CD4-positive, alpha-beta T cell treated with Interleukin-17A for 4 hours (primary cell): ENCODE data around the gene IQCE.
"Not testable (repeated sequence)": the region's sequence is repeated elsewhere in the genome, so short reads cannot be mapped to it uniquely, and the experiment has no call there.

Experiments
- DNase-seq: peaks from one replicate; pipeline ENCODE4 v3.0.0-alpha.2; 2020; ENCODE audit warnings: mixed read lengths

The IQCE gene

DNA sequence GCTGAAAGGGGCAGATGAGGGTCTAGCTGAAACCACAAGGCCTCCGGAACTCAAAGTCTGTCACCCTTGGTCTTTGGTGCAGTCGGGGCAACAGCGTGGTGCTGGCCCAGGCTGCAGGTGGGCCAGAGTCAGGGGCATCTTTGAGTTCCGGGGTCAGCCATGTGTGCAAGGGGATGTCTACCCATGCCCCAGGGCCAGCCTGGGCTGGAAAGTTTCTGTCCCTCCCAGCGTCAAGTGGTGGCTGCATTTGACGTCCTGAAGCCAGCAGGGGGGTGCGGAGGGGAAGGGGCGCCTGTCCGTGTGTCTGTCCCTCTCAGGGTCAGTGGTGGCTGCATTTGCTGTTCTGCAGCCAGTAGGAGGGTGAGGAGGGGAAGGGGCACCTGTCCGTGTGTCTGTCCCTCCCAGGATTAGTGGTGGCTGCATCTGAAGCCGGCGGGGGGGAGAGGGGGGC lies 4.1 kb upstream of the IQCE start:
- DNase-seq = no peak

DNA sequence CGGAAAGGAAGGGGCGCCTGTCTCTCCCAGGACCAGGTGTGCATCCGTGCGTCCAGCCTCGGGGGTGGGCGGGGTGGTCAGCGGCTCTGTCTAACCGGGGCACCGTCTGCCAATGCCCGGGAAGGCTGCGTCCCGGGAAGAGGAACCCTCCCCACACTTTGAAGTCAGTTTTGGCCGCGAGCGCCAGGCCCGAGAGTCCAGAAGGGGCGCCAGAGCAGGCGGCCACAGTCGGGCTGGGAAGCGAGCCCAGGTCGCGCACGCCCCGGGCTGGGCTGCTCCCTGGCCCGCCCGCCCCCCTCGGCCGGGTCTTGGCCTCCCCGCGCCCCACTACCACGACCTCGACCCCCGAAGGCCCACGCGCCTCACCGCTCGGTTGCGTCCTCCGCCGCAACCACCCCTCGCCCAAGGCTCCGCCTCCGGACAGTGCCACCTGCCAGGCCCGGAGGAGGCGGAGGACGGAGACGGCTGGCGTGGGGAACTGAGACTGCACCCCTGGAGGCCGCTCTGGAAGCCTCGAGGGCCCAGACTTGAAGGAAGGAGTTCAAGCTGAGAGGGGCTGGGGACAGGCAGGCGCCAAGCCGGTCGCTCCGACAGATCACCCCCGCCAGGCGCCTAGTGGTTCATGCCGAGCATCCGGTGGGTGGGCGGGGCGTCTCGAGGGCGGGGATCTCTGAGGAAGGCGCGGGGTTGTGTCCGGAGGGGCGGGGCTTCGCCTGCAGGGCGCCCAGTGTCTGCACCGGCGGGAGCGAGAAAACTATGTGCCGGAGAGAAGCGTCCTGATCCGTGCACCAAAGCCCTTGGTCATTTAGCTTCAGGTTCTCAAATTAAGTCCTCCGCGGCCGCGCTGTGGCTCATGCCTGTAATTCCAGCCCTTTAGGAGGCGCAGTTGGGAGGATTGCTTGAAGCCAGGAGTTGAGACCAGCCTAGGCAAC lies 3.4 kb upstream of the IQCE start, which contains the start of gene BRAT1:
TSS of gene BRAT1 (minus strand) at position 404 of the 932 bp plus-strand sequence. CDS start 1,093 bp downstream, outside the sequence.
- peak; percentile 99 for DNase-seq

DNA sequence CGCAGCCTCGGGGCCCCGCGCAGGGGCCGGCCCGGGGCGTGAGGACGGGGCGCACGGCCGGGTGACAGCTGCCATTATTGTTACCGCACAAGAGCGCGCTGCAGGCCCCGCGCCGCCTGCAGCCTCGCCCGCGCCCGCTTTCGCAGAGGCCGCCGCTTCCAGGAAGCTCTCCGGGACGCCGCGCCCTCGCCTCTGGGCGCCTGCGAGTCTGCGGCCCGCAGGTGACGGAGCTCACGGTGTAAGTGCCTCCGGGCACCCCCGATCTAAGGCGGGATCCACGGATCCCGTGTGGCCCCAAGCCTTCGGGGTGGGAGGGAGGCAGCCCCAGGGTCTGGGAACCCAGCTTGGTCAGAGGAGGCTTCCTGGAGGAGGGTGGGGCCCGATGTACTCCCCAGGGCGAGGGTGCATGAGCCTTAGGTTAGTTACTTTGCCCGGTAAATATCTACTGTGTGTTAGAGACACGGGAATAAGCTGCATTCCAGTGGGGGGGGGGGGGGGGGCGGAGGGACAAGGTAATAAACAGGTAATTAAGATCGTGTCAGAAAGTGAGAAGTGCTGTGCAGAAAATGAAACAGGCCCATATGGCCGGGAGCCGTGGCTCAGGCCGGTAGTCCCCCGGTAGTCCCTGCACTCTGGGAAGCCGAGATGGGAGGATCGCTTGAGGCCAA lies 638 bp downstream of the IQCE start:
- peak; percentile 51 for DNase-seq

DNA sequence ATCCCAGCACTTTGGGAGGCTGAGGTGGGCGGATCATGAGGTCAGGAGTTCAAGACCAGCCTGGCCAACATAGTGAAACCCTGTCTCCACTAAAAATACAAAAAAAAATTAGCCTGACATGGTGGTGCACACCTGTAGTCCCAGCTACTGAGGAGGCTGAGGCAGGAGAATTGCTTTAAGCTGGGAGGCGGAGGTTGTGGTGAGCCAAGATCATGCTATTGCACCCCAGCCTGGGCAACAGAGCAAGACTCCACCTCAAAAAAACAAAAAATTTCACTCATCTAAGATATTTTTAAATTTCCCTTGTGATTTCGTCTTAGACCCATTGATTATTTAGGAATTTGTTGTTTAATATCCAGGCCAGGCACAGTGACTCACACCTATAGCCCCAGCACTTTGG lies 5.2 kb downstream of the IQCE start:
- not testable (repeated sequence) for DNase-seq

DNA sequence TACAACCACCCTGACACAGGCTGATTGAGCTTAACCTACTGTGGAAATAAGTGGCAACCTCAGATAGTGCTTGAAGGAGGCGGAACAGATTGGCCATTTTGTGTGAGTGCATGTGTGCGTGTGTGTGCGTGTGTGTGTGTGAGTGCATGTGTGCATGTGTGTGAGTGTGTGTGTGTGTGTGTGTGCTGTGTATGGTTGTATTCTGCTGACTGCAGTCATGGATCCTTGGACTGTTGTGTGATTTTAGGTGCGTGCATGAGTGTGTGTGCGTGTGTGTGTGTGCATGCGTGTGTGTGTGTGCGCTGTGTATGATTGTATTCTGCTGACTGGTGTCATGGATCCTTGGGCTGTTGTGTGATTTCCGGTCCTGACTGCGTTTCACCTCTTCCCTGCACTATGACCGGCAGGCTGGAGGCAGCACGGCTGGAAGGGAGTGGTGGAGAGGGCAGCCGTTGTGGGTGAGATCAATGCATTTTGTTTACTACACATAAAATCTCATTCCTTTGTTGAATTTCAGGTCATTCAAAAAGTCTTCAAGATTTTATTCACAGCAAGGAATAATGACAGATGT lies 6.3 kb downstream of the IQCE start:
- no peak for DNase-seq

DNA sequence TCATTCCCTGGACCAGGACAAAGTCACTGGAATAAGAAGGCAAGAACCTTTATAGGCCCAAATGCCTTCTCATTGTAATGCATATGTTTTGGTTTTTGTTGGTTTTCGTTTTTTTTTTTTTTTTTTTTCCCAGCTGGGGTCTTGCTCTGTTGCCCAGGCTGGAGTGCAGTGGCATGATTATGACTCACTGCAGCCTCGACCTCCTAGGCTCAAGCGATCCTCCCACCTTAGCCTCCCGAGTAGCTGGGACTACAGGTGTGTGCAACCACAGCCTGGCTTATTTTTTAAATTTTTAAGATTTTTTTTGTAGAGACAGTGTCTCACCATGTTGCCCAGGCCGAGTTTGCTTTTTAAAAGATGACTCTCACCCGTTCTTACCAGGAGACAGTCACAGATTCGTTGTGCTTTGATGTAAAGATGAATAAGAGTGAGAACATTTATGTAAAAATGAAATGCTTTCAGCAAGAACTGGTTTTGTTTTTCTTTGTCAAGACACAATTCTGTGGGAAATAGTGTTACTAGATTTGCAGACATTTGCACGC lies 7.6 kb downstream of the IQCE start:
- no peak for DNase-seq

DNA sequence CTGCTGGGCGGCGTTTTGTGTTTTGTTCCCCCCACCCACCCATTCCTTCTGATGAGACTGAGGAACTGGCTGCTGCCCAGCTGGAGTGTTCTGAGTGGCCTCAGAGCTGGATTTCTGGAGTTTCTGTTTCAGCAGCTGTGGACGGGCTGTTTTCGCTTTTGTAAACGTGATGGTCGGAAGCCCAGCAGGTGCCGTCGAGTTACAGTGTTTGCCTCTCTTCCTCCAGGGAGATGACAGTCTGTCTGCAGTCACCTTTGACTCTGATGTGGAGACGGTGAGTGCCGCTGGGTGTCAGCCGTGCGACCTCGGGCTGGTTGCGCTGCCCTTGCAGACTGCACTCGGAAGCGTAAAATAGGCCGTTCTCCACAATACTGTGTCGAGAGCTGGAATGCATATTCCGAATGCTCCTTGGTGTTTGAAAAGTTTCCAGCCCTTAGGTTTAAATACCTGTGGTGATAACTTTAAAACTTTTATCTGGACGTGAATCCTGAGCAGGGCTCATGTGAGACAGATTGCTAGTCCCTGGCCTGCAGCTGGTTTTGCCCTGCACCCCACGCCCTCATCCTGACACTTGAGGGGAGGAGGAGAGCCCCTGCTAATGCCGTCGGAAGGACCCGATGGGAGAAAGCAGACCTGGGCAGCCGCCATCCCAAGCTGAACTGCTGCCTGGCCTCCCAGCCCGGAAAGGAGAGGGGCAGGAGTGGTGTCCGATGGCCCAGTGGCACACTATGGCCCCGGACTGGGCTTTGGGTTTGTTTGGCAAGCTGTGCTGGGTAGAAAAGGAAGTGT lies 8.3 kb downstream of the IQCE start:
- DNase-seq = peak; percentile 39

DNA sequence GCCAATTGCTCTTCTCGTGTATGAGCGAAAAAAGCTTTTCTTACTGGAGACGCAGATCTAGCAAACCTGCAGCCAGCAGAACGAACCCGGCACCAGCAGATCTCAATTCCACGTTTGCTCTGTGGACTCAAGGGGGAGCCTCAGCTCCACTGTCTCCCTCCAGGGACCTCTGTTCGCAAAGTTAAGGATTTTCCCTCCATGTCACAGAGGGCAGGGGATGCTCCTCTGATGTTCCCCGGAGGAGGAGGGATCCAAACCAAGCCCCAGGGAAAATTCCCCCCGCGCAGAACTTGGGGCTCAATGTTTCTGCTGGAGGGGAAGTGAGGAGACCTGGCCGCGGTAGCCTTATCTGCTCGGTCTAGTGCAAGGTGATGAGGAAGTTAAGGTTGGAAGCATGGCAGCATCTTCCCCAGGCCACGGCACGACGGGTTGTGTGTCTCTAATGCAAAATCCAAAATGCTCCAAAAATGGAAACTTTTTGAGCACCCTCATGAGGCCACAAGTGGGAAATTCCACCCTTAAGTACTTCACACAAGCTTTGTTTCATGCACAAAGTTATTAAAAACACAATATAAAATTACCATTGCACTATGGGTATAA lies 9.0 kb downstream of the IQCE start:
- peak; percentile 17 for DNase-seq

DNA sequence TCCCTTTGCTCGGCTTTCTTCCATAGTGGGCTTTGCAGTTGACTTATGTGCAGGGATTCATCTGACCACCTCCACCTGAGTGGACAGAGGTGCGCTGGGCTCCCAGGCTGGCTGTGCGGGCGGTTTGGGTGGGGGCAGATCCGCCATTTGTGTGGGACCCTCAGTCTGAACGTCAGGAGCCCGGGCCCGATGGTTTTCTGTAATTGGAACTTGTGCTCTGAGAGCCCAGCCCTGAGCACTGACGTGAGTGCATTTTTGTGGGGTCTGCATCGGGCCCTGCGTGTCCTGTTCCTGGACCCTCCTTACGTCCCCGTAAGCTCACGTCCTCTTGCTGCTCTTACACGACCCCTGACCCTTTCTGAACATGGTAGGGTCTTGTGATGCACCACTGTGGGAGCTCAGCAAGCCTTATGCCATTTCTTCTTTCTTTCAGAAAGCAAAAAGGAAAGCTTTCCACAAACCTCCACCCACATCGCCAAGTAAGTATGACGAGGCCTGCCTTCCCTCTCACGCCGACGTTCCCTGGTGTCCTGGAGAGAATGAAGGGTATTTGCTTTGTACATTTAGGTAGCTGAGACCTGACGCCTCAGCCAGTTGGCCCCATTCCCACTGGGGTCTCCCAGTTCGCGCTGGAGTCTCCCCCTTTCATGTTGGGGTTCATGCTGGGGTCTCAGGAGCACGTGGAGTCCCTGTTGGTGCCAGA lies 9.9 kb downstream of the IQCE start:
- no peak for DNase-seq

DNA sequence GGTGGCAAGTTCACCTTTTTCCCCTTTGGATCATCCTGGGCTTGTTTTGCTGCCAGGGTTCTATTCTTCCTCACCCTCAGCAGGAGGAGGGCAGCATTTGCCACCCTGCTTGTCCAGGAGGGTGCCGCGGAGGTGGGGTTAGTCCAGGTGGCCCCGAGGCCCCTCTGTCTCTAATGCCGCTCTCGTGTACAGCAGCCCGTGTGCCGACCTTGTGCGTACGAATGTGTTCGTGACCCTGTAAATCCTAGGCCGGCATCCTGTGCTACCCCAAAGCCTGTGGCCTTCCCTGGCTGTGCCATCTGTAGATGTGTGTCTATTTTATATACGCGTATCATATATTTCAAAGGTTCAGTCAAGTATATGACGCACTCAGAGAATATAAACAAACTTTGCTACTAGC lies 10.6 kb downstream of the IQCE start:
- DNase-seq = no peak

DNA sequence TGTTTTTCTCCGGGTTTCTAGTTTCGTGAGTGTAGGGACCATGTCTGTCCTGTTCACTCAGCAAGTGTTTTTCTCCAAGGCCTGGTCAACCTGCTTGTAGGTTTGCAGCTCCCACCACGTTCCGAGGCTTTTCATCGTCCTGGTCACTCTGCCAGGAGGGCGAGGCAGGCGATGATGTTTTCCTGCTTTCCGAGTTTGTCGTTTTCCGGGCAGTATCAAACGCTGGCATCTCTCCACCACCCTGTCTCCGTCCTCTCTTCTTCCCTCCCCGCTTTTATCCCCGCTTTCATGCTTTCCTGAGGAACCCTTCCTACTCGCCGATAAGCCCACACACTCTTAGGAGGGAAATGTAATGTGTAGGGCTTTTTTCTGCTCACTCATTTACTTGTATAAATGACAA lies 11.2 kb downstream of the IQCE start:
- no peak for DNase-seq

DNA sequence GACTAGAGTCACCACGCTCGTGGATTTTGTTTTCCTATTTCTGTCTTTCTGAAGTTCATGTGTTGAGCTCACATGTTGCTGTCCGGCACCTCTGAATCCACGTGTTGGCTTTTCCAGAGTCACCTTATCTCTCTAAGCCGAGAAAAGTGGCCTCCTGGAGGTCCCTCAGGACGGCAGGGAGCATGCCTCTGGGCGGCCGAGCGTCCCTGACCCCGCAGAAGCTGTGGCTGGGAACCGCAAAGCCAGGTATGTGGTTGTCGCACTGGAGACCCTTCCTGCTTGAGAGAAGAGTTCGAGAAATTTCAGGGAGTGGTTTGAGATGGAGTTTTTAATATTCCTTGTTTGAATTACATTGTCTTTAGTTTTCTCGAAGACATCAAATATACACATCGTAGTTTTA lies 12.6 kb downstream of the IQCE start:
- no peak for DNase-seq

DNA sequence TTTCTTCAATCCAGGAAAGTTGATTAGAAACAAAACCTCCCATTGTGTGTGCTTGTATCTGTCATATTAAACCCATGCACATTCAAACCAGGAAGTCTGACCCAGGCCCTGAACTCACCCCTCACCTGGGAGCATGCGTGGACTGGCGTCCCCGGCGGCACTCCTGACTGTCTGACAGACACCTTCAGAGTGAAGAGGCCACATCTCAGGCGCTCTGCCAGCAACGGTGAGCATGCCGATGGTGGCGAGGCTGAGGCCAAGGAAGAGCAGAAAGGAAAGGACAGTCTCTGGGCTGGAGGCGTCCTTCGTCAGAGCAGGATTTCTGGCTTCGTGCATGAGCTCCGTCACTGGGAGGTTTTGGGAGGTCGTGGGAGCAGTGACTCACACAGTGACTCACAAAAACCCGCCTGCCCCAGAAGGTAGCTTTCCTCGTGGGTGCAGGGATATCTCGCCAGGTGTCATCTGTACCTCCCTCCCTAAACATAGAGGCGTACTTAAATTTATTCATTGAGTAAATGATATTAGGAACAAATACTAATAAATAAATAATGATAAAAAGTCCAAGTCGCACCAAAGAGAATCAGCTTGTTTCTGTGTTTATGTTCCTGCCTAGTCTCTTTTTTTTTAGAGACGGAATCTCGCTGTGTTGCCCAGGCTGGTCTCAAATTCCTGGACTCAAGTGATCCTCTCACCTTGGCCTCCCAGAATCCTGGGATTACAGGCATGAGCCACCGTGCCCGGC lies 13.5 kb downstream of the IQCE start:
- DNase-seq = peak; percentile 21

DNA sequence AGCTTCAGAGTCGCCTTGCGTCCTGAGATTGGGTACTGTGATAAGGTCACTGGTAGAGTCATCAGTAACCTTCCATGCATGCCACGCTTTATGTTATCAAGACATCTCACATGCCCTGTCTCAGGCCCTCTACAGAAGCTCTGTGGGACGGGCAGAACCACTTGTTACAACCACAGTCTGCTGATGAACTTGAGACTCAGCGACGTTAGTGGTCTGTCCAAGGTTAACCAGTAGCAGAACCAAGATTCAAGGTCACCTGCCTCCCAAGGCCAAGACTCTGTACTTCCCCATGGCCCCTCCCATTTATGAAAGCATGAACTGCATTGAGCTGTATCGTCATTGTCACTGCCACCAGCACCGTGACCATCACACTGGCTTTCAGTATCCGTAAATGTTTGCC lies 15.0 kb downstream of the IQCE start:
- DNase-seq = no peak

DNA sequence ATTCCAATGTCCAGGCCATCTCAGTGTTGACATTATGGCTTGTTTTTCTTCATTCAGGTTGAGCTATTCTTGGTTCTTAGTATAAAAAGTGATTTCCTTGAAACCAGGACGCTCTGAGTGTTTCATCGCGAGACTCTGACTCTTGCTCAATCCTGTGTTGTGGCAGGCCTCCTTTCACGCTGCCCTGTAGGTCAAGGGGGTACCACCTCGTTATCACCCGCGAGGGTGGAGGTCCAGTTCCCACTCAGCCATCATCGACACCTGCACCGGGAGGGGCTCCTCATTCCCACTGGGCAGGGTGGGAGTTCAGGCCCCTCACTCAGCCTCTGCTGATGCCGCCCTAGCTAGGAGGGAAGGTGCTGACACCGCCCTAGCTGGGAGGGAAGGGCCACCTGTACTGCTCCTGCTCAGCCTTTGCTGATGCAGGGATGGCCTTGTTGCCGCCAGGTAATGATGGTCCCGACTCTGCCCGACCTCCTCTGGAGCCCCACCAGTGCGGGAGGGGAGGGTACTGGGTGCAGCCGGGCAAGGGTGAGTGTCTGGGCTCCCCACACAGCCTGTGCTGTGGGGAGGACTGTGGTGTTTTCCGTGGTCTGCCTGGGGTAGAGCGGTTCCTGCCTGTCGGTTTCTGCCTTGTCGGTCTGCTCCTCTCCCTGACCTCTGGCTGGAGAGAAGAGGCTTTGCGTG lies 16.4 kb downstream of the IQCE start:
- no peak for DNase-seq

DNA sequence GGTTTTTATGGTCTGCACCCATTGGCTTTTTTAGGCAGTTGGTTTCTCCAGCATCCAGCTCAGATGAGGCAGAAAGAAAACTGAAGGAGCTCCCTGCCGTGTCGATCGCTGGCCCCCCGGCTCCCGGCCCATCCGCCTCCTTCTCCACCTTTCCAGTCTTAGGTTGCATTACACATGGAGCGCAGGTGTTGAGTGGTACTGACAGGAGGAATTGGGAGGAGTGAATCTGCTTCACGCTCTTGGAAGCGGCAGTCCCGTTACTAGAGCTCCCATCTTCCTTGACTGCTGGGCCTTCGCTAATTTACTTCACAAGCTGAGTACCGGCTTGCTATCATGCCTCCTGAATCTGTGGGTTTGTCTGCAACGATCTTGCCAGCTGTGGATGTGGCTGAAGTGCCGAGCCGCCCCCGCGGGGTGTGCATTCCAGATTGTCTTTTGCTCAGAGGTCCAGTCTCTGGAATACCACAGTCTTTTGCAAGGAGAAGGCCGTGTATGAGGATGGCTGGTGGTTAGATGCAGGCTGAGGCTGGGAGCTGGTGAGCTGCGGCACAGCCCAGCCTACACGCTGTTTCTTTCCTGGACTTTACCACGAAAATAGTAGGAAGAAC lies 17.1 kb downstream of the IQCE start:
- DNase-seq = no peak

DNA sequence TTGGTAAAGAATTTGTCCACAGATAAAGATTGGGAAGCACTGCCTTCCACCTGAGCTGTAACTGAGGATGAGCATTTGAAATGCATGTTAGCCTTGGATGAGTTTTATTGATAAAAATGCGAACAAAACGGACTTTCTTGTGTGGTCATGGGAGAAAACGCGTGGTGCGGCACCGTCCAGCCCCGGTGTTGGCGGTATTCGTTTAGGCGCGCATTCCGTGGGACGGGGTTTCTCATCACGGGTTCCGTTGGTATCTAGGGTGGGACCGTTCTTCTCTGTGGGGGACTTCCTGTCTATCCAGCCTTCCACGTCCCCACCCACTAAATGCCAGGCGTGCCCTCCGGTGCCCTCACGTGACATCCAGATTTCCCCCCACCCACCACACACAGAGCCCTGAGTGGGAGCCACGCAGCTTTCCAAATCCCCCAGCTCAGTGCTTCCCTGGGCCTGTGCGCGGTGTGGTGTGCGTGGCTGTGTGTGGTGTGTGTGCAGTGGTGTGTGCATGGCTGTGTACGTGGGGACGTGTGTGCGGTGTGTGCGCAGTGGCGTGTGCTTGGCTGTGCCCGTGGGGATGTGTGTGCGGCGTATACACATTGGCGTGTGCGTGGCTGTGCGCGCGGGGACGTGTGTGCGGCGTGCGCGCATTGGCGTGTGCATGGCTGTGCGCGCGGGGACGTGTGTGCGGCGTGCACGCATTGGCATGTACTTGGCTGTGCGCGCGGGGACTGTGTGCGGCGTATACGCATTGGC lies 18.1 kb downstream of the IQCE start:
- no peak for DNase-seq

DNA sequence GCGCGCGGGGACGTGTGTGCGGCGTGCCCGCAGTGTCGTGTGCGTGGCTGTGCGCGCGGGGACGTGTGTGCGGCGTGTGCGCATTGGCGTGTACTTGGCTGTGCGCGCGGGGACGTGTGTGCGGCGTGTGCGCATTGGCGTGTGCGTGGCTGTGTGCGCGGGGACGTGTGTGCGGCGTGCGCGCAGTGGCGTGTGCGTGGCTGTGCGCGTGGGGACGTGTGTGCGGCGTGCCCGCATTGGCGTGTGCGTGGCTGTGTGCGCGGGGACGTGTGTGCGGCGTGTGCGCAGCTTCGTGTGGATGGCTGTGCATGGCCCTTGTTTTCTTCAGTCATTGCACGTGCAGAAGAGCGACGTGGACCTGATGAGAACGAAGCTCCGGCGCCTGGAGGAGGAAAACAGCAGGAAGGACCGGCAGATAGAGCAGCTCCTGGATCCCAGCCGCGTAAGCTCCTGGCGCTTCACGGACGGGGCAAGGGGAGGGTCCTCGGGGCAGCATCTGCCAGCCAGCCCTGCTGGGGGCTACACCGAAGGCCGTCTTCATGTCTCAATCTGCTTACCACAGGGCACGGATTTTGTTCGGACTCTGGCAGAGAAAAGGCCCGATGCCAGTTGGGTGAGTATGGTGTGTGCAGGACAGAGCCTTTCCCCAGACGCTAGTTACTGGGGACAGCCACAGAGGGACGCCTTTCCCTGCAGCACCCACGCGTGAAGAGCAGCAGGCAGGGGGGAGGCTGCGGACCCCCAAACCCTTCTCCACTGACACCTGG lies 19.3 kb downstream of the IQCE start:
- DNase-seq = no peak
